Measurements from ENCODE around the gene NEO1.

The NEO1 gene

DNA sequence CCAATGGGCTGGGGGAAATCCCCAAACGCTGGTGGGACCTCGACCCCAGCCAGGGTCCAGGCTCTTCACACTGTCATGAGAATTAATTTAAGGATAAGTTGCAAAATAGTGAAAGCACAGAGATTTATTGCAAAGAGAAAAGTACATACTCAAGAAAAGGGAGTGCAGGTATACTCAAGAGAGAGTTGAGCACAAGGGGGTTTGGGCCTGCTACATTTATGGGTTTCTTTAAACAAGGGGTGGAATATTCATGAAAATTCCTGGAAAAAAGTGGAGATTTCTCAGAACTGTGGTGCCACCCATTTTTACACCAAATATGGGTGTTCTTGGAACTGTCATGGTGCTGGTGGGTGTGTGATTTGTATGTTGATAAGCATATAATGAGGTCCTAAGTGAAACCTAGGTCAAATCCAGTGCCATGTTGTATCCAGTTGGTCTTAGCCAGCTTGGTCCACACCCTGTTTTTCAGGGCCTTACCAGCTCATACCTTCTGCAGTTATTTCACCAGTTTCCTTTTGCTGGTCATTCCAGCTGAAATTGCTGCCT, 32.6 kb upstream of the NEO1 start:
- TF ChIP-seq CTCF (conservative IDR thresholded peaks at IDR 0.05; ENCODE audit: control insufficient read depth, insufficient read depth, low read depth, low read length) = no peak
- no peak for DNase-seq (ENCODE audit: low read depth)
- no peak overlapping the region for H3K4me3 ChIP-seq (ENCODE audit: control insufficient read depth, low read depth, low read length)

DNA sequence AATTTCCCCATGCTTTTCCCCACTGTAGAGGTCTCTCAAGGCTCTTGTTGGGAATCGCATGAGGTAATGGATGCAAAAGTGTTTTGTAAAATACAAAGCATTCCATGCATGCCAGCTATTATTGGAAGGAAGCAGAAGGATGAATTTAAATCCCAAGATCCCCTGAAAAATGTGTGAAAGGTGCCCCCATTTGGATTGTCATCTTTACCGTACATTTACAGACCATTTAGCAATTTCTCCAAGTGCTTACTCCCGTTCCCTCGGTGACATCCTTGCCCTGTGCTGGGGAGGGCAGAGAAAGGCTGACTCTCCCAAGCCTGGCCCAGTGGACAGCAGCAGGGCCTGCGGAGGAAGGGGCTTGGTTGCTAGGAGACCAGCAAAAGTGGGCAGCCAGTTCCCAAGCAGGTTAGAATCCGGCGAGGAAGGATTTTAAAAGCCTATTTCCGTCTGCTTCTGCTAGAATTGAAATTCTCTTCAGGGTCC, 31.1 kb upstream of the NEO1 start:
- DNase-seq (ENCODE audit: low read depth) = no peak
- H3K4me3 ChIP-seq (ENCODE audit: control insufficient read depth, low read depth, low read length) = no peak overlapping the region
- no peak for TF ChIP-seq CTCF (conservative IDR thresholded peaks at IDR 0.05; ENCODE audit: control insufficient read depth, insufficient read depth, low read depth, low read length)

DNA sequence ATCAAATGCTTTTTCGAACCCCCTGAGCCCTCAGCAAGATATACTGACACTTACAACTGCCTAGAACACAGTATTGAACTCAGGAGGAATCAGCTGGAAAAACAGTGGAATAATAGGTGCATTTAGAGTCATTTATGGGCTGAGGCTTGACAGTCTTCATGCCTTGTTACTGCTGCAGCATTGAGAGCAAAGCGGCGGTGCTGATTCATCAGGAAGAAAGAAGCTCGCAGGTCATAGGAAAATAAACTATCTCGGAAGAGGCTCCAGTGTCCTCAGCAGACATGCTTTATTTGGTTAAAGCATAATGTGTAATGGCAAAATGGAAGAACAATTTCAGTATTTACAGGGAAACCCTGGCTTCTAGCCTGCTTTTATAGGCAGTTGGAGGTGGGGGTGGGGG, 30.1 kb upstream of the NEO1 start:
- DNase-seq (ENCODE audit: low read depth) = no peak
- no peak overlapping the region for H3K4me3 ChIP-seq (ENCODE audit: control insufficient read depth, low read depth, low read length)
- no peak for TF ChIP-seq CTCF (conservative IDR thresholded peaks at IDR 0.05; ENCODE audit: control insufficient read depth, insufficient read depth, low read depth, low read length)

DNA sequence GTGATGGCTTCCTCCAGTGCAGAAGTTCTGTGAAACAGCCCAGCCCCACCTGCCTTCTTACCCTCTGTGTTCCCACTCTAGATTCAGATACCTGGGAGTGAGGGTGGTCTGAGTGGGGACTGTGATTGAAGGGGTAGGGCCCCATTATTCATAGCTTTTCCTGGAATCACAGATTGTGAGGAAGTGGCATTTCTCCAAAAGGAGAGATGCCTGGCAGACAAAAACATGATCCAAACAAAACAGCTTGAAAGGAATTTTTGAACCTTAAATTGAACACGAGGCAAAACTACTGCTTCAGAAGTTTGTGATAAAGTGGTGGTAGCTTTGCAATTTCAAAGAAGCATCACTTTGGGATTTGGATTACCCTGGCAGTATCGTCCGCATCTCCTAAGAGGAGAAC, 29.2 kb upstream of the NEO1 start:
- no peak for TF ChIP-seq CTCF (conservative IDR thresholded peaks at IDR 0.05; ENCODE audit: control insufficient read depth, insufficient read depth, low read depth, low read length)
- H3K4me3 ChIP-seq (ENCODE audit: control insufficient read depth, low read depth, low read length) = no peak overlapping the region
- DNase-seq (ENCODE audit: low read depth) = no peak

- DNase-seq (ENCODE audit: low read depth) = no peak
- H3K4me3 ChIP-seq (ENCODE audit: control insufficient read depth, low read depth, low read length) = no peak overlapping the region
- TF ChIP-seq CTCF (conservative IDR thresholded peaks at IDR 0.05; ENCODE audit: control insufficient read depth, insufficient read depth, low read depth, low read length) = no peak
Measured at GRCh38 chr15:73024168-73024567, 28.1 kb upstream of the NEO1 start.

GRCh38 chr15:73026511-73027054, 25.7 kb upstream of the NEO1 start:
- no peak for DNase-seq (ENCODE audit: low read depth)
- no peak for TF ChIP-seq CTCF (conservative IDR thresholded peaks at IDR 0.05; ENCODE audit: control insufficient read depth, insufficient read depth, low read depth, low read length)
- no peak overlapping the region for H3K4me3 ChIP-seq (ENCODE audit: control insufficient read depth, low read depth, low read length)

GRCh38 chr15:73028031-73028430, 24.2 kb upstream of the NEO1 start:
- TF ChIP-seq CTCF (conservative IDR thresholded peaks at IDR 0.05; ENCODE audit: control insufficient read depth, insufficient read depth, low read depth, low read length) = no peak
- DNase-seq (ENCODE audit: low read depth) = no peak
- no peak overlapping the region for H3K4me3 ChIP-seq (ENCODE audit: control insufficient read depth, low read depth, low read length)

Data from fibroblast of mammary gland (primary cell).